Spleen (tissue), 11 donors: Measurements from ENCODE around the gene SLC16A13. TPM values are rescaled to one million over a fixed set of nuclear protein-coding genes. Genes with fewer than 3 reads are reported as not detected.

Source experiments
- polyA plus RNA-seq, 3 donors: library from polyadenylated mRNA; stranded (reverse); fragments of 200-250 nt; gene quantifications; one replicate each; pipeline ENCODE4 v1.2.1, GENCODE V29; 2013
- small RNA-seq, 4 donors: library from RNA; depleted of rRNA; stranded (forward); fragments of <200 nt; gene quantifications; one replicate each; pipeline ENCODE3, GENCODE V24; 2016
- total RNA-seq, 7 donors: library from RNA; depleted of rRNA in 3 of 7; stranded (reverse); fragments of >200 nt in 3 of 7; fragmentation: NEBNext Ultra II Directional in 4 of 7; extraction: Animal tissue kit (Norgen Biotek cat#: 25700) in 4 of 7; gene quantifications; one replicate each; pipeline versions ENCODE4 v1.1.0 to v1.2.1, GENCODE V29; 2016 to 2021
- donor health status: healthy with polysubstance abuse.
- donor health status: DM: no; HTN: no; CAD: no; lungs with moderate emphysema.
- donor health status: DM: no; HTN: no; CAD: no.
- donor health status: Bipolar disorder and iron deficiency.
- donor health status: healthy.
- donor health status: DM: no; HTN: no; CAD: no.
- donor health status: DM: yes; HTN: yes; CAD: no.

Gene SLC16A13
- total and polyA plus RNA-seq, 10 donors = 1.7 to 15.3 (median 6.1) TPM

Small RNA genes lying within 50 kb of the gene (small RNA-seq; reads per million reads assigned to genes)
- gene AC120057.1 = 0 reads per million in 4 donors

Other genes with a start within 250 kb of the SLC16A13 start
- not detected for gene TEKT1, start 204.3 kb upstream of the SLC16A13 start, total RNA-seq
- not detected for gene TEKT1, start 204.3 kb upstream of the SLC16A13 start, polyA plus RNA-seq
- gene ALOX12, start 40.0 kb upstream of the SLC16A13 start, total RNA-seq = 1 to 10 TPM in 6 of 7 donors, under 1 TPM in 1; 0.79 to 2.5 (median 1.4) TPM
- under 1 TPM; 0.15 to 0.35 (median 0.30) TPM for gene ALOX12, start 40.0 kb upstream of the SLC16A13 start, polyA plus RNA-seq
- 100 to 1,000 TPM; 224 to 335 (median 271) TPM for gene RNASEK, start 23.4 kb upstream of the SLC16A13 start, total RNA-seq
- gene RNASEK, start 23.4 kb upstream of the SLC16A13 start, polyA plus RNA-seq = 100 to 1,000 TPM; 369 to 504 (median 411) TPM
- gene BCL6B, start 13.0 kb upstream of the SLC16A13 start, total RNA-seq = 10 to 100 TPM; 12.9 to 92.5 (median 23.2) TPM
- gene BCL6B, start 13.0 kb upstream of the SLC16A13 start, polyA plus RNA-seq = 10 to 100 TPM in 1 of 3 donors, 1 to 10 TPM in 2; 4.2 to 16.6 (median 6.9) TPM
- gene SLC16A11, start 8.1 kb downstream of the SLC16A13 start, total RNA-seq = 1 to 10 TPM in 5 of 7 donors, under 1 TPM in 1, not detected in 1; 0.51 to 3.6 (median 2.9) TPM
- 1 to 10 TPM; 1.9 to 3.9 (median 2.1) TPM for gene SLC16A11, start 8.1 kb downstream of the SLC16A13 start, polyA plus RNA-seq
- gene CLEC10A, start 44.2 kb downstream of the SLC16A13 start, total RNA-seq = 10 to 100 TPM in 2 of 7 donors, 1 to 10 TPM in 4, under 1 TPM in 1; 0.85 to 19.5 (median 7.1) TPM
- gene CLEC10A, start 44.2 kb downstream of the SLC16A13 start, polyA plus RNA-seq = 10 to 100 TPM in 1 of 3 donors, 1 to 10 TPM in 2; 2.2 to 22.2 (median 6.3) TPM
- gene ASGR2, start 78.8 kb downstream of the SLC16A13 start, total RNA-seq = 10 to 100 TPM in 2 of 7 donors, 1 to 10 TPM in 4, not detected in 1; 2.4 to 10.5 (median 6.2) TPM
- 10 to 100 TPM in 1 of 3 donors, 1 to 10 TPM in 2; 2.3 to 35.1 (median 8.8) TPM for gene ASGR2, start 78.8 kb downstream of the SLC16A13 start, polyA plus RNA-seq
- 1 to 10 TPM; 1.5 to 7.2 (median 3.7) TPM for gene ASGR1, start 143.4 kb downstream of the SLC16A13 start, total RNA-seq
- 10 to 100 TPM in 1 of 3 donors, 1 to 10 TPM in 2; 1.3 to 10.2 (median 6.4) TPM for gene ASGR1, start 143.4 kb downstream of the SLC16A13 start, polyA plus RNA-seq
- gene DLG4, start 183.8 kb downstream of the SLC16A13 start, total RNA-seq = 10 to 100 TPM; 17.0 to 38.5 (median 30.5) TPM
- gene DLG4, start 183.8 kb downstream of the SLC16A13 start, polyA plus RNA-seq = 10 to 100 TPM in 1 of 3 donors, 1 to 10 TPM in 2; 3.0 to 21.5 (median 4.3) TPM
- gene ACADVL, start 183.9 kb downstream of the SLC16A13 start, total RNA-seq = 100 to 1,000 TPM; 402 to 903 (median 548) TPM
- 100 to 1,000 TPM; 320 to 963 (median 710) TPM for gene ACADVL, start 183.9 kb downstream of the SLC16A13 start, polyA plus RNA-seq
- 10 to 100 TPM; 36.9 to 48.0 (median 39.2) TPM for gene DVL2, start 198.5 kb downstream of the SLC16A13 start, total RNA-seq
- gene DVL2, start 198.5 kb downstream of the SLC16A13 start, polyA plus RNA-seq = 10 to 100 TPM in 2 of 3 donors, 1 to 10 TPM in 1; 9.8 to 29.2 (median 11.7) TPM
- 10 to 100 TPM; 33.1 to 47.6 (median 38.8) TPM for gene PHF23, start 203.4 kb downstream of the SLC16A13 start, total RNA-seq
- gene PHF23, start 203.4 kb downstream of the SLC16A13 start, polyA plus RNA-seq = 10 to 100 TPM; 27.4 to 50.4 (median 33.2) TPM
- 100 to 1,000 TPM; 222 to 519 (median 438) TPM for gene GABARAP, start 206.4 kb downstream of the SLC16A13 start, total RNA-seq
- 100 to 1,000 TPM; 755 to 855 (median 822) TPM for gene GABARAP, start 206.4 kb downstream of the SLC16A13 start, polyA plus RNA-seq
- 100 to 1,000 TPM in 4 of 7 donors, 10 to 100 TPM in 3; 83.1 to 133 (median 119) TPM for gene CTDNEP1, start 215.7 kb downstream of the SLC16A13 start, total RNA-seq
- 100 to 1,000 TPM in 1 of 3 donors, 10 to 100 TPM in 2; 69.3 to 104 (median 86.1) TPM for gene CTDNEP1, start 215.7 kb downstream of the SLC16A13 start, polyA plus RNA-seq
- gene ELP5, start 216.2 kb downstream of the SLC16A13 start, total RNA-seq = 10 to 100 TPM; 22.1 to 40.3 (median 36.3) TPM
- 10 to 100 TPM; 36.2 to 40.2 (median 37.2) TPM for gene ELP5, start 216.2 kb downstream of the SLC16A13 start, polyA plus RNA-seq
- 1 to 10 TPM in 6 of 7 donors, under 1 TPM in 1; 0.74 to 6.6 (median 2.4) TPM for gene CLDN7, start 226.5 kb downstream of the SLC16A13 start, total RNA-seq
- 1 to 10 TPM; 2.9 to 6.0 (median 4.3) TPM for gene CLDN7, start 226.5 kb downstream of the SLC16A13 start, polyA plus RNA-seq
- gene SLC2A4, start 245.7 kb downstream of the SLC16A13 start, total RNA-seq = 1 to 10 TPM in 1 of 7 donors, under 1 TPM in 6; 0.39 to 1.6 (median 0.51) TPM
- under 1 TPM; 0.07 to 0.56 (median 0.29) TPM for gene SLC2A4, start 245.7 kb downstream of the SLC16A13 start, polyA plus RNA-seq